ENCODE measurements around the gene TLN1. TPM values are rescaled to one million over a fixed set of nuclear protein-coding genes. Genes with fewer than 3 reads are reported as not detected.

TLN1 gene
- total and polyA plus RNA-seq, 2 experiments from 2014 or later, result 96.0 to 178 TPM

DNA sequence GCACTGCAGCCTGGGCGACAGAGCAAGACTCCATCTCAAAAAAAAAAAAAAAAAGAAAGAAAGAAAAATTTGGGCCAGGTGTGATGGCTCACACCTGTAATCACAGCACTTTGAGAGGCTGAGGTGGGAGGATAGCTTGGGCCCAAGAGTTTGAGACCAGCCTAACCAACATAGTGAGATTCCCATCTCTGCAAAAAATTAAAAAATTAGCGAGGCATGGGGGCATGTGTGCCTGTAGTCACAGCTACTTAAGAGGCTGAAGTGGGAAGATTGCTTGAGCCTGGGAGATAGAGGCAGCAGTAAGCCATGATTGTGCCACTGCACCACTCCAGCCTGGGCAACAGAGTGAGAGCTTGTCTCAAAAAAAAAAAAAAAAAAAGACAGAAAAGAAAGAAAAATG lies 78.4 kb downstream of the TLN1 start:
- no peaks in the 10 kb centered on the region for H3K27me3 ChIP-seq
- TF ChIP-seq, protein P1, sequence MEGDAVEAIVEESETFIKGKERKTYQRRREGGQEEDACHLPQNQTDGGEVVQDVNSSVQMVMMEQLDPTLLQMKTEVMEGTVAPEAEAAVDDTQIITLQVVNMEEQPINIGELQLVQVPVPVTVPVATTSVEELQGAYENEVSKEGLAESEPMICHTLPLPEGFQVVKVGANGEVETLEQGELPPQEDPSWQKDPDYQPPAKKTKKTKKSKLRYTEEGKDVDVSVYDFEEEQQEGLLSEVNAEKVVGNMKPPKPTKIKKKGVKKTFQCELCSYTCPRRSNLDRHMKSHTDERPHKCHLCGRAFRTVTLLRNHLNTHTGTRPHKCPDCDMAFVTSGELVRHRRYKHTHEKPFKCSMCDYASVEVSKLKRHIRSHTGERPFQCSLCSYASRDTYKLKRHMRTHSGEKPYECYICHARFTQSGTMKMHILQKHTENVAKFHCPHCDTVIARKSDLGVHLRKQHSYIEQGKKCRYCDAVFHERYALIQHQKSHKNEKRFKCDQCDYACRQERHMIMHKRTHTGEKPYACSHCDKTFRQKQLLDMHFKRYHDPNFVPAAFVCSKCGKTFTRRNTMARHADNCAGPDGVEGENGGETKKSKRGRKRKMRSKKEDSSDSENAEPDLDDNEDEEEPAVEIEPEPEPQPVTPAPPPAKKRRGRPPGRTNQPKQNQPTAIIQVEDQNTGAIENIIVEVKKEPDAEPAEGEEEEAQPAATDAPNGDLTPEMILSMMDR (IDR thresholded peaks at IDR 0.05; ENCODE audit: low read depth, low read length), result no peak
- H3K9me3 ChIP-seq (ENCODE audit: low read depth), result no peaks in the 10 kb centered on the region
- DNase-seq (ENCODE audit: low read depth in 1 of 2, low spot score in 1 of 2), result no peak
- peaks cover 3% of the 10 kb centered on the region for H3K4me1 ChIP-seq (ENCODE audit: low read depth)
- H3K4me3 ChIP-seq, result no peak overlapping the region
- no peak overlapping the region for H3K27ac ChIP-seq
- H3K36me3 ChIP-seq, result no peaks in the 10 kb centered on the region

DNA sequence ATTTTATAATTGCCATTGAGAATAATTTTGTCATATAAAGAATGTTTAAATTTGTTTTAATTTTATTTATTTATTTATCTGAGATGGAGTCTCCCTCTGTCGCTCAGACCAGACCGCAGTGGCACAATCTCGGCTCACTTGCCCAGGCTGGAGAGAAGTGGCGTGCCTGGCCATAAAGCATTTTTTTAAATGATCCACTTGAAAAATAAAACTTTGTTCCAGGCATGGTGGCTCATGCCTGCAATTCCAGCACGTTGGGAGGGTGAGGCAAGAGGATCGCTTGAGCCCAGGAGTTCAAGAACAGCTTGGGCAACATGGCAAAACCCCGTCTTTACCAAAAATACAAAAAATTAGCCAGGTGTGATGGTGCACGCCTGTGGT lies 79.2 kb downstream of the TLN1 start:
- no peaks in the 10 kb centered on the region for H3K27me3 ChIP-seq
- TF ChIP-seq, protein P1 (IDR thresholded peaks at IDR 0.05; ENCODE audit: low read depth, low read length), result no peak
- DNase-seq (ENCODE audit: low read depth in 1 of 2, low spot score in 1 of 2), result no peak
- peaks cover 3% of the 10 kb centered on the region for H3K4me1 ChIP-seq (ENCODE audit: low read depth)
- no peaks in the 10 kb centered on the region for H3K36me3 ChIP-seq
- H3K9me3 ChIP-seq (ENCODE audit: low read depth), result no peaks in the 10 kb centered on the region
- no peak overlapping the region for H3K27ac ChIP-seq
- no peak overlapping the region for H3K4me3 ChIP-seq

DNA sequence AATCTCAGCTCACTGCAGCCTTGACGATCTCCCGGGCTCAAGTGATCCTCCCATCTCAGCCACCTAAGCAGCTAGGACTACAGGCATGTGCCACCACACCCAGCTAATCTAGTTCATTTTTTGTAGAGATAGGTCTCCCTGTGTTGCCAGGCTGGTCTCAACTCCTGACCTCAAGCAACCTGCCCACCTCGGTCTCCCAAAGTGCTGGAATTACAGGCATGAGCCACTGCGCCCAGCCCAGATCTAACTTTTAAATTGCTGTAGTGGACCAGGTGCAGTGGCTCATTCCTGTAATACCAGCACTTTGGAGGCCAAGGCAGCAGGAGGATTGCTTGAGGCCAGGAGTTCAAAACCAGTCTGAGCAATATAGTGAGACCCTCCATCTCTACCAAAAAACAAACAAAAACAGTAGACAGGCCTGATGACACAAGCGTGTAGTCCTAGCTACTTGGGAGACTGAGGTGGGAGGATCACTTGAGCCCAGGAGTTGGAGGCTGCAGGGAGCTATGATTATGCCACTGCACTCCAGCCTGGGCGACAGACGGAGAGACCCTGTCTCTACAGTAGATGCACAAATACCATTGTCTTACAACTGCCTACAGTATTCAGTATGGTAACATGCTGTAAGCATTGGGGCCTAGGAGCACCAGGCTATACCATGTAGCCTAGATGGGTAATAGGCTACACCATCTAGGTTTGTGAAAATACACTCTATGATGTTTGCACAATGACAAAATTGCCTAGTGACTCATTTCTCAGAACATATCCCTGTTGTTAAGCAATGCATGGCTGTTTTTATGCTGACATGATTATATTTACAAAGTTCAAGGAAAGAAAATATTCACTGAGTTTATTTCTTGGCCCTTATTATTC lies 79.8 kb downstream of the TLN1 start:
- peak in 1 of 2 donors; percentile 69 for DNase-seq (ENCODE audit: low read depth in 1 of 2, low spot score in 1 of 2)
- no peak overlapping the region for H3K27ac ChIP-seq
- H3K4me1 ChIP-seq (ENCODE audit: low read depth), result peaks cover 5% of the 10 kb centered on the region
- TF ChIP-seq, protein P1 (IDR thresholded peaks at IDR 0.05; ENCODE audit: low read depth, low read length), result no peak
- no peaks in the 10 kb centered on the region for H3K27me3 ChIP-seq
- no peaks in the 10 kb centered on the region for H3K9me3 ChIP-seq (ENCODE audit: low read depth)
- H3K4me3 ChIP-seq, result no peak overlapping the region
- H3K36me3 ChIP-seq, result no peaks in the 10 kb centered on the region

GRCh38 chr9:35650341-35651158 lies 81.4 kb downstream of the TLN1 start, which contains the start of gene SIT1:
SIT1 (minus strand) TSS chr9:35650931; CDS start chr9:35650853, 78 bp downstream.
- Histone ChIP-seq H3K9me3 (ENCODE audit: low read depth) (no peaks in the 10 kb centered on the region), H3K4me3 (no peak within 1 kb of the TSS), H3K27ac (no peak within 1 kb of the TSS), H3K27me3 (no peaks in the 10 kb centered on the region), H3K36me3 (no peaks in the 10 kb centered on the region), H3K4me1 (ENCODE audit: low read depth) (peaks cover 8% of the 10 kb centered on the region)
- TF ChIP-seq, protein P1 (IDR thresholded peaks at IDR 0.05; ENCODE audit: low read depth, low read length), result no peak
- no peak for DNase-seq (ENCODE audit: low read depth in 1 of 2, low spot score in 1 of 2)

- no peaks in the 10 kb centered on the region for H3K9me3 ChIP-seq (ENCODE audit: low read depth)
- TF ChIP-seq, protein P1 (IDR thresholded peaks at IDR 0.05; ENCODE audit: low read depth, low read length), result no peak
- peak in 1 of 2 donors; percentile 56 for DNase-seq (ENCODE audit: low read depth in 1 of 2, low spot score in 1 of 2)
- H3K27me3 ChIP-seq, result no peaks in the 10 kb centered on the region
- H3K36me3 ChIP-seq, result no peaks in the 10 kb centered on the region
- peaks cover 9% of the 10 kb centered on the region for H3K4me1 ChIP-seq (ENCODE audit: low read depth)
- no peak overlapping the region for H3K27ac ChIP-seq
- H3K4me3 ChIP-seq, result no peak overlapping the region
Observed at GRCh38 chr9:35649431-35650340, 82.3 kb downstream of the TLN1 start.

Data from cardiac muscle cell (in vitro differentiated cells and primary cell).